ENCODE results near the gene CIB4. TPM values are rescaled to one million over a fixed set of nuclear protein-coding genes. Genes with fewer than 3 reads are reported as not detected.

CIB4 gene
- total RNA-seq, 1 donor from 2014 or later = not detected

- no peaks in the 10 kb centered on the region for H3K36me3 Mint-ChIP-seq (ENCODE audit: unreplicated experiment)
Observed at GRCh38 chr2:26630669-26631360, 10.4 kb downstream of the CIB4 start.

GRCh38 chr2:26630235-26630634 lies 10.9 kb downstream of the CIB4 start:
- Mint-ChIP-seq H3K27me3 (ENCODE audit: unreplicated experiment) (peaks cover 5% of the 10 kb centered on the region), H3K27ac (ENCODE audit: unreplicated experiment) (no peak overlapping the region), H3K36me3 (ENCODE audit: unreplicated experiment) (no peaks in the 10 kb centered on the region), H3K4me1 (ENCODE audit: low read depth, unreplicated experiment) (peaks cover 9% of the 10 kb centered on the region), H3K9me3 (ENCODE audit: unreplicated experiment) (no peaks in the 10 kb centered on the region), H3K4me3 (ENCODE audit: unreplicated experiment) (no peak overlapping the region)
- no peak for TF ChIP-seq CTCF (IDR thresholded peaks at IDR 0.05; ENCODE audit: partially characterized antibody, unreplicated experiment)
- no peak for DNase-seq

More at GRCh38 chr2:26630669-26631360, 10.4 kb downstream of the CIB4 start:
- Mint-ChIP-seq H3K9me3 (ENCODE audit: unreplicated experiment) (no peaks in the 10 kb centered on the region), H3K27ac (ENCODE audit: unreplicated experiment) (no peak overlapping the region), H3K4me3 (ENCODE audit: unreplicated experiment) (no peak overlapping the region), H3K4me1 (ENCODE audit: low read depth, unreplicated experiment) (peaks cover 15% of the 10 kb centered on the region), H3K27me3 (ENCODE audit: unreplicated experiment) (peaks cover 5% of the 10 kb centered on the region)
- no peak for TF ChIP-seq CTCF (IDR thresholded peaks at IDR 0.05; ENCODE audit: partially characterized antibody, unreplicated experiment)
- no peak for DNase-seq

- peaks cover 9% of the 10 kb centered on the region for H3K4me1 Mint-ChIP-seq (ENCODE audit: low read depth, unreplicated experiment)
- no peaks in the 10 kb centered on the region for H3K36me3 Mint-ChIP-seq (ENCODE audit: unreplicated experiment)
- H3K27me3 Mint-ChIP-seq (ENCODE audit: unreplicated experiment) = peaks cover 5% of the 10 kb centered on the region
- no peaks in the 10 kb centered on the region for H3K9me3 Mint-ChIP-seq (ENCODE audit: unreplicated experiment)
- no peak overlapping the region for H3K4me3 Mint-ChIP-seq (ENCODE audit: unreplicated experiment)
- TF ChIP-seq CTCF (IDR thresholded peaks at IDR 0.05; ENCODE audit: partially characterized antibody, unreplicated experiment) = no peak
- H3K27ac Mint-ChIP-seq (ENCODE audit: unreplicated experiment) = no peak overlapping the region
- no peak for DNase-seq
Observed at GRCh38 chr2:26629751-26630150, 11.4 kb downstream of the CIB4 start.

- Mint-ChIP-seq H3K4me3 (ENCODE audit: unreplicated experiment) (no peak overlapping the region), H3K9me3 (ENCODE audit: unreplicated experiment) (no peaks in the 10 kb centered on the region), H3K27me3 (ENCODE audit: unreplicated experiment) (peaks cover 5% of the 10 kb centered on the region)
Observed at GRCh38 chr2:26629346-26629630, 11.9 kb downstream of the CIB4 start.

More at GRCh38 chr2:26629346-26629630, 11.9 kb downstream of the CIB4 start:
- Mint-ChIP-seq H3K36me3 (ENCODE audit: unreplicated experiment) (no peaks in the 10 kb centered on the region), H3K4me1 (ENCODE audit: low read depth, unreplicated experiment) (peaks cover 10% of the 10 kb centered on the region), H3K27ac (ENCODE audit: unreplicated experiment) (no peak overlapping the region)
- DNase-seq = no peak
- TF ChIP-seq CTCF (IDR thresholded peaks at IDR 0.05; ENCODE audit: partially characterized antibody, unreplicated experiment) = no peak
